SKM-1 (cell line): ENCODE measurements around the gene ASPG.
"Not testable (repeated sequence)": the region's sequence is repeated elsewhere in the genome, so short reads cannot be mapped to it uniquely, and the experiment has no call there.

Source experiments
- DNase-seq: peaks from one replicate; lab custom pipeline; 2025; ENCODE audit not compliant: unreplicated experiment; lab: John Stamatoyannopoulos, UW

ASPG gene

GRCh38 chr14:104145826-104146601 lies 60.5 kb downstream of the ASPG start:
- no peak for DNase-seq

GRCh38 chr14:104146651-104147345 lies 61.3 kb downstream of the ASPG start:
- DNase-seq = no peak

- DNase-seq = no peak
Observed at GRCh38 chr14:104147346-104148125, 62.0 kb downstream of the ASPG start.

- DNase-seq = no peak
Observed at GRCh38 chr14:104148433-104149277, 63.2 kb downstream of the ASPG start.

- no peak for DNase-seq
Observed at GRCh38 chr14:104149278-104149595, 63.7 kb downstream of the ASPG start.

- DNase-seq = no peak
Observed at GRCh38 chr14:104149617-104150135, 64.2 kb downstream of the ASPG start.

GRCh38 chr14:104150136-104151025 lies 64.9 kb downstream of the ASPG start:
- DNase-seq = no peak

GRCh38 chr14:104151026-104151381 lies 65.5 kb downstream of the ASPG start:
- DNase-seq = no peak

GRCh38 chr14:104151566-104152245 lies 66.2 kb downstream of the ASPG start:
- no peak for DNase-seq

- no peak for DNase-seq
Observed at GRCh38 chr14:104152246-104152575, 66.7 kb downstream of the ASPG start.

GRCh38 chr14:104152686-104153393 lies 67.3 kb downstream of the ASPG start:
- no peak for DNase-seq

- DNase-seq = not testable (repeated sequence)
Observed at GRCh38 chr14:104153394-104153755, 67.9 kb downstream of the ASPG start.

GRCh38 chr14:104154246-104154645 lies 68.7 kb downstream of the ASPG start:
- DNase-seq = no peak

GRCh38 chr14:104155513-104155912 lies 70.0 kb downstream of the ASPG start:
- no peak for DNase-seq

GRCh38 chr14:104156142-104156541 lies 70.6 kb downstream of the ASPG start:
- no peak for DNase-seq

- DNase-seq = no peak
Observed at GRCh38 chr14:104157016-104157928, 71.8 kb downstream of the ASPG start.

- no peak for DNase-seq
Observed at GRCh38 chr14:104158827-104159798, 73.6 kb downstream of the ASPG start.
